ENCODE data around the gene PAPSS2. TPM values are rescaled to one million over a fixed set of nuclear protein-coding genes. Genes with fewer than 3 reads are reported as not detected.

Gene PAPSS2
- total RNA-seq, 1 experiment from 2014 or later = not detected

- Histone ChIP-seq H3K4me1 (ENCODE audit: low read length) (no peaks in the 10 kb centered on the region), H3K27ac (ENCODE audit: low read length) (no peak overlapping the region), H3K9ac (ENCODE audit: low read length) (no peak overlapping the region), H3K27me3 (ENCODE audit: low read length) (no peaks in the 10 kb centered on the region), H2AFZ (ENCODE audit: low read length) (no peak overlapping the region), H3K4me2 (ENCODE audit: low read depth, low read length, poor library complexity, severe bottlenecking) (no peak overlapping the region), H4K20me1 (ENCODE audit: insufficient read depth, low read depth, low read length) (no peaks in the 10 kb centered on the region), H3K36me3 (ENCODE audit: insufficient read depth, low read length) (no peaks in the 10 kb centered on the region), H3K9me3 (ENCODE audit: low read length) (no peaks in the 10 kb centered on the region), H3K4me3 (ENCODE audit: low read length) (no peak overlapping the region), H3K9me2 (replicated peaks; ENCODE audit: insufficient read depth, low read length) (no peaks in the 10 kb centered on the region), H3K79me2 (ENCODE audit: low read length) (no peaks in the 10 kb centered on the region)
- DNase-seq = no peak
These were observed 23.7 kb downstream of the PAPSS2 start for GRCh38 chr10:87683356-87683755.

- H3K9me3 ChIP-seq (ENCODE audit: low read length) = no peaks in the 10 kb centered on the region
- H3K4me1 ChIP-seq (ENCODE audit: low read length) = no peaks in the 10 kb centered on the region
- H3K36me3 ChIP-seq (ENCODE audit: insufficient read depth, low read length) = no peaks in the 10 kb centered on the region
- no peaks in the 10 kb centered on the region for H3K27me3 ChIP-seq (ENCODE audit: low read length)
- H3K9ac ChIP-seq (ENCODE audit: low read length) = no peak overlapping the region
- H3K9me2 ChIP-seq (replicated peaks; ENCODE audit: insufficient read depth, low read length) = no peaks in the 10 kb centered on the region
- H3K79me2 ChIP-seq (ENCODE audit: low read length) = no peaks in the 10 kb centered on the region
- no peak overlapping the region for H3K4me2 ChIP-seq (ENCODE audit: low read depth, low read length, poor library complexity, severe bottlenecking)
- H2AFZ ChIP-seq (ENCODE audit: low read length) = no peak overlapping the region
- no peak overlapping the region for H3K4me3 ChIP-seq (ENCODE audit: low read length)
- H3K27ac ChIP-seq (ENCODE audit: low read length) = no peak overlapping the region
- no peak for DNase-seq
- no peaks in the 10 kb centered on the region for H4K20me1 ChIP-seq (ENCODE audit: insufficient read depth, low read depth, low read length)
These were observed 24.4 kb downstream of the PAPSS2 start for GRCh38 chr10:87684001-87684638.

- no peaks in the 10 kb centered on the region for H3K27me3 ChIP-seq (ENCODE audit: low read length)
- H3K4me2 ChIP-seq (ENCODE audit: low read depth, low read length, poor library complexity, severe bottlenecking) = no peak overlapping the region
- no peak overlapping the region for H2AFZ ChIP-seq (ENCODE audit: low read length)
- no peaks in the 10 kb centered on the region for H3K9me3 ChIP-seq (ENCODE audit: low read length)
- no peak overlapping the region for H3K9ac ChIP-seq (ENCODE audit: low read length)
- H3K36me3 ChIP-seq (ENCODE audit: insufficient read depth, low read length) = no peaks in the 10 kb centered on the region
- H3K79me2 ChIP-seq (ENCODE audit: low read length) = no peaks in the 10 kb centered on the region
- no peak overlapping the region for H3K4me3 ChIP-seq (ENCODE audit: low read length)
- H3K4me1 ChIP-seq (ENCODE audit: low read length) = peaks cover 13% of the 10 kb centered on the region
- H4K20me1 ChIP-seq (ENCODE audit: insufficient read depth, low read depth, low read length) = no peaks in the 10 kb centered on the region
- H3K27ac ChIP-seq (ENCODE audit: low read length) = no peak overlapping the region
- no peaks in the 10 kb centered on the region for H3K9me2 ChIP-seq (replicated peaks; ENCODE audit: insufficient read depth, low read length)
- no peak for DNase-seq
These were observed 26.3 kb downstream of the PAPSS2 start for GRCh38 chr10:87685832-87686574.

GRCh38 chr10:87691506-87692070 lies 31.9 kb downstream of the PAPSS2 start:
- Histone ChIP-seq H2AFZ (ENCODE audit: low read length) (peak overlapping the region; percentile 30; the same call in 1 of the 2 replicates), H3K27me3 (ENCODE audit: low read length) (no peaks in the 10 kb centered on the region), H3K36me3 (ENCODE audit: insufficient read depth, low read length) (no peaks in the 10 kb centered on the region), H3K4me1 (ENCODE audit: low read length) (peaks cover 20% of the 10 kb centered on the region), H4K20me1 (ENCODE audit: insufficient read depth, low read depth, low read length) (no peaks in the 10 kb centered on the region), H3K79me2 (ENCODE audit: low read length) (no peaks in the 10 kb centered on the region), H3K9ac (ENCODE audit: low read length) (no peak overlapping the region), H3K27ac (ENCODE audit: low read length) (no peak overlapping the region), H3K4me2 (ENCODE audit: low read depth, low read length, poor library complexity, severe bottlenecking) (peak overlapping the region; percentile 13), H3K9me2 (replicated peaks; ENCODE audit: insufficient read depth, low read length) (no peaks in the 10 kb centered on the region), H3K4me3 (ENCODE audit: low read length) (no peak overlapping the region), H3K9me3 (ENCODE audit: low read length) (no peaks in the 10 kb centered on the region)
- no peak for DNase-seq

GRCh38 chr10:87692956-87693484 lies 33.3 kb downstream of the PAPSS2 start:
- Histone ChIP-seq H4K20me1 (ENCODE audit: insufficient read depth, low read depth, low read length) (no peaks in the 10 kb centered on the region), H3K79me2 (ENCODE audit: low read length) (no peaks in the 10 kb centered on the region), H3K4me2 (ENCODE audit: low read depth, low read length, poor library complexity, severe bottlenecking) (no peak overlapping the region), H3K9me2 (replicated peaks; ENCODE audit: insufficient read depth, low read length) (no peaks in the 10 kb centered on the region), H3K36me3 (ENCODE audit: insufficient read depth, low read length) (no peaks in the 10 kb centered on the region), H3K4me3 (ENCODE audit: low read length) (no peak overlapping the region), H2AFZ (ENCODE audit: low read length) (no peak overlapping the region), H3K4me1 (ENCODE audit: low read length) (peaks cover 20% of the 10 kb centered on the region), H3K27ac (ENCODE audit: low read length) (no peak overlapping the region), H3K9ac (ENCODE audit: low read length) (no peak overlapping the region), H3K27me3 (ENCODE audit: low read length) (no peaks in the 10 kb centered on the region), H3K9me3 (ENCODE audit: low read length) (no peaks in the 10 kb centered on the region)
- DNase-seq = no peak

- H3K9ac ChIP-seq (ENCODE audit: low read length) = no peak overlapping the region
- H2AFZ ChIP-seq (ENCODE audit: low read length) = no peak overlapping the region
- no peak for DNase-seq
- H3K27ac ChIP-seq (ENCODE audit: low read length) = no peak overlapping the region
- no peaks in the 10 kb centered on the region for H3K27me3 ChIP-seq (ENCODE audit: low read length)
- no peak overlapping the region for H3K4me2 ChIP-seq (ENCODE audit: low read depth, low read length, poor library complexity, severe bottlenecking)
- no peaks in the 10 kb centered on the region for H3K9me2 ChIP-seq (replicated peaks; ENCODE audit: insufficient read depth, low read length)
- H3K36me3 ChIP-seq (ENCODE audit: insufficient read depth, low read length) = no peaks in the 10 kb centered on the region
- no peaks in the 10 kb centered on the region for H3K9me3 ChIP-seq (ENCODE audit: low read length)
- H3K4me1 ChIP-seq (ENCODE audit: low read length) = peaks cover 20% of the 10 kb centered on the region
- H3K79me2 ChIP-seq (ENCODE audit: low read length) = no peaks in the 10 kb centered on the region
- no peaks in the 10 kb centered on the region for H4K20me1 ChIP-seq (ENCODE audit: insufficient read depth, low read depth, low read length)
- H3K4me3 ChIP-seq (ENCODE audit: low read length) = no peak overlapping the region
These were observed 34.5 kb downstream of the PAPSS2 start for GRCh38 chr10:87694011-87694794.

- Histone ChIP-seq H3K9me2 (replicated peaks; ENCODE audit: insufficient read depth, low read length) (no peaks in the 10 kb centered on the region), H3K79me2 (ENCODE audit: low read length) (no peaks in the 10 kb centered on the region), H3K27ac (ENCODE audit: low read length) (no peak overlapping the region), H2AFZ (ENCODE audit: low read length) (no peak overlapping the region), H3K27me3 (ENCODE audit: low read length) (no peaks in the 10 kb centered on the region), H3K36me3 (ENCODE audit: insufficient read depth, low read length) (no peaks in the 10 kb centered on the region), H3K4me3 (ENCODE audit: low read length) (no peak overlapping the region), H3K4me2 (ENCODE audit: low read depth, low read length, poor library complexity, severe bottlenecking) (no peak overlapping the region), H3K9ac (ENCODE audit: low read length) (no peak overlapping the region), H3K4me1 (ENCODE audit: low read length) (peaks cover 17% of the 10 kb centered on the region), H4K20me1 (ENCODE audit: insufficient read depth, low read depth, low read length) (no peaks in the 10 kb centered on the region), H3K9me3 (ENCODE audit: low read length) (no peaks in the 10 kb centered on the region)
- DNase-seq = no peak
These were observed 35.4 kb downstream of the PAPSS2 start for GRCh38 chr10:87695074-87695473.
